GM20431 (cell line): ENCODE measurements around the gene SAP25.

Experiments used
- in situ Hi-C: fragments of 300-500 bp; cut with MseI, MboI; formaldehyde crosslinking; loops from one replicate; pipeline ENCODE4 v1.15.0; 2020; ENCODE audit warnings: low sequenced_read_pairs; ENCODE audit not compliant: unreplicated experiment

SAP25 gene

GRCh38 chr7:100573691-100574361 lies at the start of gene SAP25:
TSS of gene SAP25 (minus strand) at chr7:100573900. CDS start at chr7:100573742, 158 bp downstream.
- in situ Hi-C loops, result no loop called here

- in situ Hi-C loops, result no loop called here
These were observed 47.9 kb upstream of the SAP25 start for GRCh38 chr7:100621554-100621953.

GRCh38 chr7:100620804-100621203 lies 47.1 kb upstream of the SAP25 start:
- in situ Hi-C loops, result no loop called here

- in situ Hi-C loops, result no loop called here
These were observed 46.5 kb upstream of the SAP25 start for GRCh38 chr7:100620239-100620638.

GRCh38 chr7:100614308-100614861 lies 40.7 kb upstream of the SAP25 start:
- in situ Hi-C loops, result no loop called here

GRCh38 chr7:100613412-100614175 lies 39.9 kb upstream of the SAP25 start:
- in situ Hi-C loops, result no loop called here

- in situ Hi-C loops, result no loop called here
These were observed 39.2 kb upstream of the SAP25 start for GRCh38 chr7:100612730-100613390.

- in situ Hi-C loops, result no loop called here
These were observed 38.5 kb upstream of the SAP25 start, which contains the start of gene MOSPD3 for GRCh38 chr7:100611983-100612729. TSS of gene MOSPD3 (plus strand) at chr7:100612540. CDS start at chr7:100612792, 252 bp downstream.

- in situ Hi-C loops, result no loop called here
These were observed 36.3 kb upstream of the SAP25 start for GRCh38 chr7:100609958-100610357.

- in situ Hi-C loops, result no loop called here
These were observed 33.4 kb upstream of the SAP25 start for GRCh38 chr7:100607111-100607510.

- in situ Hi-C loops, result no loop called here
These were observed 32.6 kb upstream of the SAP25 start for GRCh38 chr7:100606313-100606712.

- in situ Hi-C loops, result no loop called here
These were observed 31.5 kb upstream of the SAP25 start for GRCh38 chr7:100604976-100605911.

- in situ Hi-C loops, result no loop called here
These were observed 30.6 kb upstream of the SAP25 start for GRCh38 chr7:100604028-100604975.

GRCh38 chr7:100603726-100604027 lies 30.0 kb upstream of the SAP25 start:
- in situ Hi-C loops, result no loop called here

- in situ Hi-C loops, result no loop called here
These were observed 29.4 kb upstream of the SAP25 start for GRCh38 chr7:100602889-100603725.

- in situ Hi-C loops, result no loop called here
These were observed 27.0 kb upstream of the SAP25 start for GRCh38 chr7:100600730-100601038.
